AG08395 (cell line): ENCODE results near the gene CPA4.
A peak's percentile ranks its signal among the peaks of the same experiment; 100 is the strongest.

Experiments
- DNase-seq: peaks from one replicate; pipeline ENCODE4 v3.0.0; 2012; ENCODE audit warnings: mixed read lengths, low spot score

Gene CPA4

DNA sequence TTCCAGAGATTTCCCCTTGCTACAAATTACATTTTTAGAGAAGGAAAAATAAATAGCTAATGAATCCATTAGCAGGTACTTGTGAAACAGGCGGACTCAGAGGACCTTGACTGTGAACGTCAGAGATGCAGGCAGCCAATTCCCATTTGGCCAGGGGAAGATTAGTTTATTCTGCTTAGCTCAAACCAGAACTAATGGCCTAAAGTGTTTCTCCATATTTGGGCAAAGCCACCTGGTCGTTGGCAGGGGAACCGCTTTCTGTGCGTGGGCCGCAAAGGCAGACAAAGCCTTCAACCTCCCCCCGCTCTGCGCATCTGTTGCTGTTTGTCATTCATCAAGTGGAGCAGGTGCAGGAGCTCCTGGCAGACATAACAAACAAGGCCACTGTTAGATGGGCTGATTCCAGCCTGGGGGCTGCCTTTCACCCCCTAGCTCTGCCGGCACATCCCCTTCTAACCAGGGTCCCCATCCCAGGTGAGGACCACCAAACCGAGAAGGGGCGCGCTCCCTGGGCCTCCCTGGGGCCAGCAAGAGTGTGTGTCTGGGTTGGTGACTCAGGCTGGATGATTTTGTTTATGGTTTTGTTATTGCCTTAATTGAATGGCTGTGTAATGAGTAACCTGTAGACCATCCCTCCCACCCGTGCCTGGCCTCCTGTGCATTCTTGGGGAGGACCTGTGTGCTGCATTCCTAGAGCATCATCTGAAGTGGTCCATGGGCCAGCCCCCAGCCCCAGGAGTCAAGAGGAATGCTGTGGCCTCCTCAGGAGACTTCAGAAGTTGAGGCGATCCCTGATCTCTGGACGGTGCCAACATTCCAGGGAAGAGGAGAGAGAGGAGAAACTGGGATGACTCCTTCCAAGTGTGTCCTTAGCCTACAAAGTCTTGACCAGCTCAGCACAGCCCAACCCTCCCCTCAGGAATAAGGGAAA, 72.8 kb downstream of the CPA4 start:
- DNase-seq: peak; percentile 83

- no peak for DNase-seq
Observed at GRCh38 chr7:130366564-130366963, 73.6 kb downstream of the CPA4 start.

GRCh38 chr7:130367088-130367755, 74.3 kb downstream of the CPA4 start:
- DNase-seq: no peak

DNA sequence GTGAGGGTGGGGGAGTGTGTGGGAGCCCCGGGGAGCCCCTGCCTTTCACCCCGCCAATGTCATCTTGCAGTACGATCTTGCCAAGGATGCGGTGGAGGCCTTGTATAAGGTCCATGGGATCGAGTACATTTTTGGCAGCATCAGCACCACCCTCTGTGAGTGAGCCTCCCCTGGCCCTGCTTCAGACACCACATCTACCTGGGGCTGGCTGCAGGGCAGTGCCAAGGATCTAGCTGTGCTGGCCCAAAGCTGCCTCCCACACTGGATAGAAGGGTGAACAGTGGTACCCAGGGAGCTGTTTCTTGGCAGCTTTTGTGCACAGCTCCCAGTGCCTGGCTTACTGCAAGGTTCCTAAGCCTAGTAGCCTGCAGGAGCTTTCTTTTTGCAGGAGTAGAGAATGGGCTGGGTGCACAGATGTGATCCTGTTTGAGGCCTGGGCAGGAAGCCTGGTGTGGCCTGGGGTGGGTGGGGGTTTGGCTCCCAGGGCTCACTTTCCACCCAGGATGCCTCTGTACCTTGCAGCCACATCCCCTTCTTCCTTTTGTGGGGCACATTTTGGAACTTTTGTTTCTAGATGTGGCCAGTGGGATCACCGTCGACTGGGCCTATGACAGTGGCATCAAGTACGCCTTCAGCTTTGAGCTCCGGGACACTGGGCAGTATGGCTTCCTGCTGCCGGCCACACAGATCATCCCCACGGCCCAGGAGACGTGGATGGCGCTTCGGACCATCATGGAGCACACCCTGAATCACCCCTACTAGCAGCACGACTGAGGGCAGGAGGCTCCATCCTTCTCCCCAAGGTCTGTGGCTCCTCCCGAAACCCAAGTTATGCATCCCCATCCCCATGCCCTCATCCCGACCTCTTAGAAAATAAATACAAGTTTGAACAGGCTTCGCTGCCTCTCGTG, 75.1 kb downstream of the CPA4 start:
- DNase-seq: no peak

GRCh38 chr7:130369110-130369711, 76.2 kb downstream of the CPA4 start:
- peak; percentile 70 for DNase-seq

- no peak for DNase-seq
Observed at GRCh38 chr7:130369831-130370550, 77.0 kb downstream of the CPA4 start.

DNA sequence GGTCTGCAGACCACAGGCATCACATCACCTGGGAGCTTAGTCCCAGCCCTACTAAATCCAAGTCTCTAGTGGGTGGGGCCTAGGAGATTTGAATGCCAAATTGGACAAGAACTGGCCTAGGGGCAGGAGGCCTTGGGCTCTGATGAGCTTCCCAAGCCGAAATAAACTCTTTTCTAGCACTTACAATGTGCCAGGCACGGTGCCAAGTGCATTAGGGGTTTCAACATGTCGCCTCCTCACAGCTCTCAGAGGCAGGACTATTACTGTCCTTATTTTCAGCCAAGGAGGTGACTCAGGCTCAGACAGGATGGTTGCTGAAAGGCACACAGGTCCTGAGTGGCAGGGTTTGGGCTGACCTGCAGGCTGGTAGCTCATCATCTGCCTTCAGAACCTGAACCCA, 78.1 kb downstream of the CPA4 start:
- DNase-seq: peak; percentile 30

GRCh38 chr7:130372402-130373165, 79.6 kb downstream of the CPA4 start:
- no peak for DNase-seq
